ENCODE results near the gene ASB9.

DNA sequence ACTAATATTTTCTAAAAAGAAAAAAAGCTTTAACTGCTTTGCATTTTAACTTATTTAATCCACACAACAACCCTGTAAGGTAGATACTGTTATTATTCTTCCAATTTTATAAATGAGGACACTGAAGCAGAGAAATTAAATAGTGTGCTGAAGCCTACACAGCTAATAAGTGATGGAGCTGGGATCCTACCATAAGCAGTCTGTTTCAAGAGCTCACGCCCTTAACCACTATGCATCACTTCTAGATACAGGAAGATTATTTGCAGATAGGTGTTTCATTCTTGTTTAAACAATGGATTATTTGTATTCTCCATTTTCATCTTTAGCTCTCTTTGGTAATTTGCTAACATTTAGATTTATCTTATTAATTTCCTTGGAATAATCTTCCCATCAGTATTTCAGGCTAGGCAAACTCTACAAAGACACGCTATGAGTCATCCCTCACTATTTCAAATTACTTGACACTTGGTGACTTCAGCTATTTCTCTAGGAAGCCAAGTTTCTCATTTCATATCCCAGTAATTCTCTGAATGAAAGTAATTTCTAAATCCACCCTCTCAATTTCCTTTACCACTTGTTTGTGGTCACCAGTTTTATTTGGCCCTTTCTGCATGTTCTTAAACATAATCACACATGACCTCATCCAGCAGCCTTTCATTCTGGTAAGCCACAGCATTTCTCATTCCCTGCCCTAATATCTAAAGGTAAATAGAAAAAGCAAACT, 67.3 kb downstream of the ASB9 start:
- TF ChIP-seq POLR2A (IDR thresholded peaks at IDR 0.05): no peak
- TF ChIP-seq, protein P1, sequence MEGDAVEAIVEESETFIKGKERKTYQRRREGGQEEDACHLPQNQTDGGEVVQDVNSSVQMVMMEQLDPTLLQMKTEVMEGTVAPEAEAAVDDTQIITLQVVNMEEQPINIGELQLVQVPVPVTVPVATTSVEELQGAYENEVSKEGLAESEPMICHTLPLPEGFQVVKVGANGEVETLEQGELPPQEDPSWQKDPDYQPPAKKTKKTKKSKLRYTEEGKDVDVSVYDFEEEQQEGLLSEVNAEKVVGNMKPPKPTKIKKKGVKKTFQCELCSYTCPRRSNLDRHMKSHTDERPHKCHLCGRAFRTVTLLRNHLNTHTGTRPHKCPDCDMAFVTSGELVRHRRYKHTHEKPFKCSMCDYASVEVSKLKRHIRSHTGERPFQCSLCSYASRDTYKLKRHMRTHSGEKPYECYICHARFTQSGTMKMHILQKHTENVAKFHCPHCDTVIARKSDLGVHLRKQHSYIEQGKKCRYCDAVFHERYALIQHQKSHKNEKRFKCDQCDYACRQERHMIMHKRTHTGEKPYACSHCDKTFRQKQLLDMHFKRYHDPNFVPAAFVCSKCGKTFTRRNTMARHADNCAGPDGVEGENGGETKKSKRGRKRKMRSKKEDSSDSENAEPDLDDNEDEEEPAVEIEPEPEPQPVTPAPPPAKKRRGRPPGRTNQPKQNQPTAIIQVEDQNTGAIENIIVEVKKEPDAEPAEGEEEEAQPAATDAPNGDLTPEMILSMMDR (IDR thresholded peaks at IDR 0.05 in 8 of 11, conservative IDR thresholded peaks at IDR 0.05 in 3 of 11): no peak
